Measurements from ENCODE around the gene PRG2.
"Not testable (repeated sequence)": the region's sequence is repeated elsewhere in the genome, so short reads cannot be mapped to it uniquely, and the experiment has no call there.

The PRG2 gene

DNA sequence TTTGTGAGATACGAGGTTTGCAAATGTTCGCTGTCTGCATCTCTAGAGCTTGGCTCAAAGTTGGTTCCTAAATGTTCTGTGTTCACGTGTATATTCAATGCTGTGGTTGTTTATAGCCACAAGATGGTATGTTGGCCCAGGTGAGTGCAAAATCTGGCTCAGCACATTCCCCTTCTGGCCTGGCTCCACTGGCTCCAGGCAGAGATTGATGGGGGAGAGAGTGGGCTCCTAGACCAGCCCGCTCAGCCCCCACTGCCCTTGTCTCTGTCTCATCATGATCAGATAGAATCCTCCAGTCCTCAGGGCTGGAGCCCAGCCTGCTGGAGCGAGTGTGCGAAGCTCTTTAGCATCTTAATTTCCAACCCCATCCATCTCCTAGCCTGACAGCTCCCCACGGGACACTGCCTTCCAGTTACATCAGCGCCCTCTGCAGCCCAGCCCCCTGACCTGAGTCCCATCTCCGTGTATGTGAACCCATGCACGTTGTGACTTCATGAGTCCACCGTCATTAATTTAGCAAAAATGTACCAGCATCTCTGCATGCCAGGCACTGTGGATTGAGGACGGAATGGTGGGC, 50.3 kb downstream of the PRG2 start:
- Histone ChIP-seq H3K27me3 (ENCODE audit: low read depth, low read length) (no peaks in the 10 kb centered on the region), H3K4me3 (ENCODE audit: low read depth in 1 of 2, low read length in 2 of 2) (no peak overlapping the region), H3K4me1 (ENCODE audit: control insufficient read depth in 1 of 2, insufficient read depth in 2 of 2, low read length in 2 of 2) (peaks cover 3 to 5% of the 10 kb centered on the region in 2 donors), H3K9me3 (ENCODE audit: control insufficient read depth in 1 of 2, low read length in 2 of 2) (no peaks in the 10 kb centered on the region), H3K36me3 (ENCODE audit: control insufficient read depth in 1 of 2, insufficient read depth in 2 of 2, low read length in 2 of 2) (no peaks in the 10 kb centered on the region), H3K27ac (ENCODE audit: low read length) (no peak overlapping the region)

DNA sequence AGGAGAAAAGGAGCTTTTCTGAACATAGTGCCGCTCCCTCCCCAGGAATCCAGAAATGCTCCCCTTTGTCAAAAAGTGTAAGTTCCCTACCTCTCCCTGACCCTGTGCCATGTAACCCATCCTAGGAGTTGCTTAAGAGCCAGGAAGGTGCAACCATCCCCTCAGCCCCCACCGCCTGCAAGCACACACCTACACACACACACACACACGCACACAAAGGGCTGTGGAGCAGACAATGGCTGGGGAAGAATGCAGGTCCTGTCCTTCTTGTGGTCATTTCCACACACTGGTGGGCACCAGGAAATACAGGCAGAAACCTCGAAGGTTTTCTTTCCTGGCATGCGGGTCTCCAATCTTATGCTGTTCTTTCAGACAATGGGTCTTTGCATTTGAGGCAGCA, 51.1 kb downstream of the PRG2 start:
- Histone ChIP-seq H3K9me3 (ENCODE audit: control insufficient read depth in 1 of 2, low read length in 2 of 2) (no peaks in the 10 kb centered on the region), H3K27me3 (ENCODE audit: low read depth, low read length) (no peaks in the 10 kb centered on the region), H3K36me3 (ENCODE audit: control insufficient read depth in 1 of 2, insufficient read depth in 2 of 2, low read length in 2 of 2) (no peaks in the 10 kb centered on the region), H3K4me1 (ENCODE audit: control insufficient read depth in 1 of 2, insufficient read depth in 2 of 2, low read length in 2 of 2) (peaks cover 3 to 13% of the 10 kb centered on the region in 2 donors), H3K27ac (ENCODE audit: low read length) (no peak overlapping the region), H3K4me3 (ENCODE audit: low read depth in 1 of 2, low read length in 2 of 2) (no peak overlapping the region)

DNA sequence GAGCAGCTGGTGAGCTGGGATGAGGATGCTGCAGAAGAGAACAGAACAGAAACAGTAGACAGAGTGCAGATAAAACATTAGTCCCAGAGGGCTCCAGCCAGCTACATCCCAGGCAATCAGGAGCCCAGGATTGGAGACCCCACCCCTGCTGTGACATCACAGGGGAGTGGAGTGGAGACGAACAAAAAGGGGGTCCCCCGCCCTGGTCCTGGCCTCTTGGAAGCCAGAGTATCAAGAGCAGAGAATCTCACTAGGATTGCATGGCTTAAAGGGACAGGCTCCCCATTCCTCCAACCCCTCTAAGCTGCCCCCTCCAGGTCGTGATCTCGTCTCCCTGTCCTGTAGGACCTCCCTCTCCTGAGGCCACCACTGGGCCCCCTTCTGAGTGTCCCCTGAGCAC, 52.3 kb downstream of the PRG2 start, which contains the start of gene P2RX3:
P2RX3 (plus strand) TSS at position 211 of the 400 bp plus-strand sequence. CDS start 199 bp downstream, outside the sequence.
- no peak within 1 kb of the TSS for H3K27ac ChIP-seq (ENCODE audit: low read length)
- no peak within 1 kb of the TSS for H3K4me3 ChIP-seq (ENCODE audit: low read depth in 1 of 2, low read length in 2 of 2)
- peaks cover 3 to 16% of the 10 kb centered on the region in 2 donors for H3K4me1 ChIP-seq (ENCODE audit: control insufficient read depth in 1 of 2, insufficient read depth in 2 of 2, low read length in 2 of 2)
- peaks cover 0 to 2% of the 10 kb centered on the region in 2 donors for H3K36me3 ChIP-seq (ENCODE audit: control insufficient read depth in 1 of 2, insufficient read depth in 2 of 2, low read length in 2 of 2)
- H3K27me3 ChIP-seq (ENCODE audit: low read depth, low read length): no peaks in the 10 kb centered on the region
- H3K9me3 ChIP-seq (ENCODE audit: control insufficient read depth in 1 of 2, low read length in 2 of 2): no peaks in the 10 kb centered on the region

DNA sequence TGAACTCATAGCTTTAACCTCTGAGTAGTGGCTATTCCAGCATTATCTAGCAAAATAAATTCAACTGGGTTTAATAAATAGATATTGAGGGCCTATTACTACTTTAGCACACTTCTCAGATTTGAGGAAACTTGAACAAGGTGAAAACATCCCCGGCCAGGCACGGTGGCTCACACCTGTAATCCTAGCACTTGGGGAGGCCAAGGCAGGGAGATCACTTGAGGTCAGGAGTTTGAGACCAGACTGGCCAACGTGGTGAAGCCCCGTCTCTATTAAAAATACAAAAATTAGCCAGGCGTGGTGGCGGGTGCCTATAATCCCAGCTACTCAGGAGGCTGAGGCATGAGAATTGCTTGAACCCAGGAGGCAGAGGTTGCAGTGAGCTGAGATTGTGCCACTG, 53.6 kb downstream of the PRG2 start:
- H3K27me3 ChIP-seq (ENCODE audit: low read depth, low read length); H3K9me3 ChIP-seq (ENCODE audit: control insufficient read depth in 1 of 2, low read length in 2 of 2); H3K27ac ChIP-seq (ENCODE audit: low read length); H3K4me3 ChIP-seq (ENCODE audit: low read depth in 1 of 2, low read length in 2 of 2): not testable (repeated sequence)
- Histone ChIP-seq H3K36me3 (ENCODE audit: control insufficient read depth in 1 of 2, insufficient read depth in 2 of 2, low read length in 2 of 2) (peaks cover 6 to 15% of the 10 kb centered on the region in 2 donors), H3K4me1 (ENCODE audit: control insufficient read depth in 1 of 2, insufficient read depth in 2 of 2, low read length in 2 of 2) (peaks cover 3 to 16% of the 10 kb centered on the region in 2 donors)
